GM18909 (cell line): Measurements from ENCODE around the gene WDR83.
"Not testable (repeated sequence)": the region's sequence is repeated elsewhere in the genome, so short reads cannot be mapped to it uniquely, and the experiment has no call there.

Experiments used
- ATAC-seq: cut with Tn5 transposase; IDR thresholded peaks from one replicate; pipeline ENCODE4 v1.9.1; 2021; ENCODE audit warnings: mild to moderate bottlenecking; ENCODE audit not compliant: unreplicated experiment, poor library complexity

Gene WDR83

DNA sequence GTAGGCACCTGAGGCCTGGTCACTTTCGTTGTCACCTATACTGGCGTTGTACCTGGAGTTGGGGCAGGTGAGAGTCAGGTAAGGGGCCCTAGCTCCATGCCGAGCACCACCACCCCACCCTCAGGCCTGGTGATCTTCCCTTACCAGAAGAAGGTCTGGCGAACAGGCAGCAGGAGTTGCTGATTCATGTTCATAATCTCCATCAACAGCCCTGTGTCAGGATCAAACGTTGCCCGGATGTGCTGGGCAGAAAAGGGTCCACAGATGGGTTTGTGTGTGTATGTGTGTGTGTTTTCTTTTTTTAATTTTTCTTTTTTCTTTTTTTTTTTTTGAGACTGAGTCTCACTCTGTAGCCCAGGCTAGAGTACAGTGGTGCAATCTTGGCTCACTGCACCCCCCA, 14.4 kb upstream of the WDR83 start:
- ATAC-seq: no peak

DNA sequence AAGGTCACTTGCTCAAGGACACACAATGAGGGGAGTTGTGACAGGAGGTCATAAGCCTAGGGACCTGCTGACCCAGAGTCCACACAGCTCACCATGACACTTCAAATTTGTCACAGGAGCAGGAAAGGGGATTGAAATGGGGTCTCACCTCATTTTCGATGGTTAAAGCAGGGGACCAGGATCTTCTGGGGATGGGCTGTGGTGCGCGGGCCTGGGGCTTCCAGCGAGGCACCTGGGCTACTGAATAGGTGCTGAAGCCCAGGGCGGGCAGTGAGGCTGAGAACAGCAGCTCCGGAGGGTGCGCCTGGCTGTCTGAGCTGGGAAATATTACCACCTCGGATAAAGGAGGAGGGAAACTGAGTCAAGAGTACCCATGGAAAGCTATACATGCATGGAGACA, 11.1 kb upstream of the WDR83 start:
- no peak for ATAC-seq

DNA sequence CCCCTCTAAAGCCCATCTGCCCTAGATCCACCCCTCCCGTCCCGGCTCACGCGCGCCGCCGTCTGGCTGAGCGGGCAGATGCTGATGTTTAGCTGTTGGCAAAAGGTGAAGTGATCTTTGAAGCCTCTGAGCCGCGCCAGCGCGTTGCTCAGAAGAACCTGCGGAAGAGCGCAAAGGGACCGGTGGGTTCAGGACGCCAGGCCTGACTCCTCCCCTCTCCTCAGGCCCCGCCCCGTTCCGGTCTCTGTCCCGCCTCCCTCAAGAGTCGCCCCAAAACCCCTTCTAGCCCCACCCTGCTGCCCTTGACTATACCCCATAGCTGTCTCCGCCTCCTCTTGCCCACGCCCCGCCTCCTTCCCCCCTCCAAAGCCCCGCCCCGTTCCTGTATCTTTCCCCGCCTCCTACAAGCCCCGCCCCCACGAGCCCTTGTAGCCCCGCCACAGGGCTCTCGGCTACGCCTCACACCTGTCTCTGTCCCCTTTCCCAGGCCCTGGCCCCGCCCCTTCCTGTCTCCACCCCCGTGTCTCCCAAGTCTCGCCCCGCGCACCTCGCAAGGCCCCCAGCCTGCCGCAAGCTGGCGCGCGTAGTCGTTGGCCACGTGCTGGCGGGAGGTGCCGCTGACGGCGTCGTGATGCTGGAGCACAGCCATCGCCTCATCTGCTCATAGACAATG, 9.6 kb upstream of the WDR83 start:
- ATAC-seq: no peak

GRCh38 chr19:12657966-12658365, 8.6 kb upstream of the WDR83 start:
- ATAC-seq: no peak

- no peak for ATAC-seq
Observed at GRCh38 chr19:12660980-12661379, 5.6 kb upstream of the WDR83 start.

- no peak for ATAC-seq
Observed at GRCh38 chr19:12664406-12665280, 2.0 kb upstream of the WDR83 start.

DNA sequence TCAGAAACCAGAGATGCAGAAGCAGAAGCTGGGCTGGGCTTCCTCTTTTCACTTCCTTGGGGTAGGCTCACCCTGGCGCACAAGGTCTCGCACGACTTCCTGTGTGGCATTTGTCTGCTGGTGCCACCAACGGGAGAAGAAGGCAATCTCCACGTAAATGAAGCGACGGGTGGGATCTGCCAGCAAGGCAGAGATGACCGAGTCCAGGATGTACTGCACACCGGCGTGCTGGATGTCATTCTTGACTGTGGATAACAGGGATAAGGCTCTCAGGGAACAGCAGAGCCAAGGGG, 1.4 kb upstream of the WDR83 start:
- ATAC-seq: no peak

DNA sequence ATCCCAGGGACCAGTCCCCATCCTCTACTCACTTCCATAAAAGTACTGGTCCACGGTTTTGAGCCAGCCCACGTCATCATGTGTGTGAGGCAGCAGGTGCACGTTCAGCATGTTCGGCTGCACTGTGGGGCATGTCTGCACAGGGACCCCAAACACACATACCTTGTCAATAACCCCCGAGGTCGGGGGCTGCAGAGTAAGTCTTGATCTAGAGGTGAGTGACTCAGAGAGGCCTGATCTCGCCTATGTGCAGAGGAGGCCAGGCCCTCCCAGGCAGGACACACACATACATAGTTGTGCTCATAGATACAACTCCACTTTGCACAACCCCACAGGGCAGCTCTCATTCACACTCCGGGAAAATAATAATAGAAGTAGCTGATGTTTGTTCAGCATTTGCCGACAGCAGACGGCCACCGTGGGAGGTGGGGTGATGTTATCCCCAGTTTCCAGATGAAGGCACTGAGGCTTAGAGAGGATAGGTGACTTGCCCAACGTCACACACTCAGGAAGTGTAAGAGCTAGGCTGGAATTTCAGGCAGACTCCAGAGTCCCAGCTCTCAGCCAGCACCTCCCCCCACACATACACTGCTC, 839 bp upstream of the WDR83 start:
- ATAC-seq: no peak

DNA sequence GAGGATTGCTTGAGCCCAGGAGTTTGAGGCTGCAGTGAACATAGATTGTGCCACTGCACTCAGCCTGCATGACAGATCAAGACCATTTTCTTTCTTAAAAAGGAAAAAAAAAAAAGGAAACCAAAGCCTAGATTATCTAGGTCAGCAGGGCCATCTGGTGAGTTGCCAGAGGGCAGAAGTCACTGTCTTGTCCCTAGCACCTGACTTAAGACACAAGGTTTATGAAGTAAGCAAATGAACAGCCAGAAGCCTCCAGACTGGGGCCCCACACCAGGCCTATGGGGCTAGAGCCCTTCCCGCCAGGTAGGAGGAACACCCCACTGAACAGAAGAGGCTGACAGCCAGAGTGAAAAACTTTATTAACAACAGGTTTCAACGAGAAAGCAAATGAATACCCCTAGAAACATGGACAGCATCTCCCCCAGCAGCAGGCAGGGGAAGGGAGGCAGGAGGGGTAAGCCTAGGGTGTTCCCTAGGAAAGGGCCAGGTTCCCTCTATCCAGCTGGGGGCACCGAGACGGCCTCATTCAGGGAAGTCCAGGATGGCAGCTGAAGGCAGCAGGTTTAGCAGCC, 1.2 kb downstream of the WDR83 start:
- no peak for ATAC-seq

- ATAC-seq: no peak
Observed at GRCh38 chr19:12668346-12668745, 1.7 kb downstream of the WDR83 start.

- no peak for ATAC-seq
Observed at GRCh38 chr19:12668932-12669269, 2.3 kb downstream of the WDR83 start.

DNA sequence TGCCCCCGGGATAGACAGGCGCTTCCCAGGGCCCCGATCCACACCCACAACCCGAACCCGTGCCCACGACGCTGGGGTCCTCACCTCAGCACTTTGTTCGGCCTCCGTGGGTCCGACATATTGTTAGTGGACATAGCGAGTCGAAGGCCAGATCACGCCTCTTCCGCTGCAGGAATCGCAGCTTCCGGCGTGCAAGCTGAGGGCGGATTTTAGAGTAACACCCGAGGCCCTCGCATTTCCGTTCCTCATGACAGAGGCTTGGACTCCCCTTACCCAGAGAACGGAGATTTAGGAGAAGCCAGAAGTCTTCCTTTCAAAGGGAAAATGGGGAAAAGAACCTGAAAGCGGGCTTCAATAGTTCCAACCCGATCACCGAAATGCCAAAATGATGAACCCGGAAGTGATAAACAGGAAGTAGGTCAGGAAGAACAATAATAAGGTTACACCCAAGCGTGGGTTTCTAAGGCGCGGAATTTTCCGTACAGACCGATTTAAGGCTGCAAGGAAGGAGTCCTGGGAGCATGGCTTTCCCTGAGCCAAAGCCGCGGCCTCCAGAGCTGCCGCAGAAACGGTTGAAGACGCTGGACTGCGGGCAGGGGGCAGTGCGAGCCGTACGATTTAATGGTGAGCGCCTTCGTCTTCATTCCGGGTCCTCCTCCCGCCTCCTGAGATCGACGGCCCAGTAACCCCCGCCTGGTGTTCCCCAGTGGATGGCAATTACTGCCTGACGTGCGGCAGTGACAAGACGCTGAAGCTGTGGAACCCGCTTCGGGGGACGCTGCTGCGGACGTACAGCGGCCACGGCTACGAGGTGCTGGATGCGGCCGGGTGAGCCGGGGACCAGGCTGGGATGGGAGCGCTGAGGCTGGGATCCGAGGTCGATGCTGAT, 2.9 kb downstream of the WDR83 start:
- ATAC-seq: no peak

- ATAC-seq: no peak
Observed at GRCh38 chr19:12670159-12670928, 3.7 kb downstream of the WDR83 start.

DNA sequence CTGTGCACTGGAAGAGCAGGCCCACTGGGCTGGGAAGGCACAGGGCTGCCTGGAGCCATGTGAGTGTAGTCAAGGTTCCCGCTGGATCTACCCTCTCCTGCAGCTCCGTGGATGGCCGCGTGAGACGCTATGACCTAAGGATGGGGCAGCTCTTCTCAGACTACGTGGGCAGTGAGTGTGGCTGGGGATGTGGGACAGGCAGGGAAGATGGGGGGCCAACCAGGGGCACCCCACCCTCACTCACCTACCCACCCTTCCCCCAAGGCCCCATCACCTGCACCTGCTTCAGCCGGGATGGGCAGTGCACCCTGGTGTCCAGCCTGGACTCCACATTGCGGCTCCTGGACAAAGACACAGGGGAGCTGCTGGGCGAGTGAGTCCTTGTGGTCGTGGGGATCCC, 6.1 kb downstream of the WDR83 start:
- no peak for ATAC-seq

DNA sequence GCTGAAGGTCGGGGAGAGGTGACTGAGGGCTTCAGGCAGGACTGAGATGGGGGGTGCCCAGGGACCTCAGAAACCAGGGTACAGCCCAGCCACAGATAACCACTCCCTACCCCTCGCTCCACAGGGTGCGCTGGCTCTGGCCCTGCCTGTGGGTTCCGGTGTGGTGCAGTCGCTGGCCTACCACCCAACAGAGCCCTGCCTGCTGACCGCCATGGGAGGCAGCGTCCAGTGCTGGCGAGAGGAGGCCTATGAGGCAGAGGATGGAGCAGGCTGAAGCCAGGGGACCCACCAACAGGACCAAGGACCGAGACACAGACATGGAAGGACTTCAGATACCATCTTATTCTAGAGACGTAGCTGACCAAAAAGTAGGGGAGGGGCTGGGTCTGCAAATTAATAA, 8.8 kb downstream of the WDR83 start:
- ATAC-seq: no peak

DNA sequence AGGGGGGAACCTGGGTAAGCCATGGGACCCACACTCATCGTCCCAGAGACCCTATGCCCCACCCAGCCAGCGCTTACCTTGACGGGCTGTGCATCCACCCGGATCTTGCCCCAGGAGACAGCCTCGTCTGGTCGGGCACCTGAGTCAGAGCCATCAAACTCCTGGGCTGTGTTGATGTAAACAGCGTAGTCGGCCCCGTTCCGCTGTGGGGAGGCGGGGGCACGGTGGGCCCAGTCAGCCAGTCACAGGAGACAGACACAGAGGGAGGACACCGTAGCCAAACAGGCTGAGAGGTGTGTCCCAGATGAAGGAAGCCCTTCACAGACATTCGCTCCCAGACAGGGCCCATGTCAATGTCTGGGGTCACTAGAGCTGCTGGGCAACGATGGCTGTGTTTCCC, 9.3 kb downstream of the WDR83 start:
- no peak for ATAC-seq

DNA sequence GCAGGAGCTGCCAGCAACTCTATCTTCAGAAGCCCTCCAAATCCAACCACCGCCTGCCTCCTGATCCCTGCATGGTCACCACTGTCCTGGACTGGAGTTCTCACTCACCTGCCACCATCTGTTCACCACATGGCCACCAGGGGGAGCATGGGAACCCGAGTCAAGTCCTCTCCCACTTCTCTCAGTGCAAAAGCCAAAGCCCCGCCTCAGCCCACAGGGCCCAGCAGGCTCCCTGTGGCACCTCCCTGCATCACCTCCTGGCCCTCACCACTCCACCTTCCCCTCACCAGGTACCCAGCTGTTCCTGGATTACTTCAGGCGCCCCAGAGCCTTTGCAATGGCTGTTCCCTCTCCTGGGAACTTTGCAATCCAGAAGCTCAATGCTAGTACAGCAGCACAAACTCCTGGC, 9.8 kb downstream of the WDR83 start:
- no peak for ATAC-seq

DNA sequence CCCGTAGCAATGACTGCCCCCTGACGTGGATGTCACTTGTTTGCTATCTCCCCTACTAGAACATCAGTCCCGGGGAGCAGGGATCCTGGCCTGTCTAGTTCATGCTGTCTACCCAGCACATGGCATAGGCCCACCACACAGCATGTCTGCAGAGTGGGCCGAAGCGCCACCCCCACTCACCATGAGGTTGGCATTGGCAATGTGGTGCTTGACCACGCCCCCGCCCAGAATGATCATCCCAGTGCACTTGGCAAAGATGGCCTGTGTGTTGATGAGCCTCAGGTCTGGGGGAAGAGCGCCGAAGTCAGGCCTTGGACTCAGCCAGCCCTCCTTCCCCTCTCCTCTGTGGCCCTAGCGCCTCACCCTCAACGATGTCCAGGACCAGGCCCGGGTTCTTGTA, 10.3 kb downstream of the WDR83 start:
- ATAC-seq: no peak

DNA sequence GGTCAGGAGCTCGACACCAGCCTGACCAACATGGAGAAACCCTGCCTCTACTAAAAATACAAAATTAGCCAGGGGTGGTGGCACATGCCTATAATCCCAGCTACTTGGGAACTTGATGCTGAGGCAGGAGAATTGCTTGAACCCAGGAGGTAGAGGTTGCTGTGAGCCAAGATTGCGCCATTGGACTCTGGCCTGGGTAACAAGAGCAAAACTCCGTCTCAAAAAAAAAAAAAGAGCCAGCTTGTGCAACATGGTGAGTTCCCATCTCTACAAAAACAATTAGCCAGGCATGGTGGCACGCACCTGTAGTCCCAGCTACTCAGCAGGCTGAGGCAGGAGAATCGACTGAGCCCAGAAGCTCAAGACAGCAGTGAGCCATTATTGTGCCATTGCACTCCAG, 11.4 kb downstream of the WDR83 start:
- ATAC-seq: not testable (repeated sequence)

GRCh38 chr19:12680034-12680433, 13.4 kb downstream of the WDR83 start:
- ATAC-seq: no peak
